ENCODE data around the gene DNAH2.

Gene DNAH2

DNA sequence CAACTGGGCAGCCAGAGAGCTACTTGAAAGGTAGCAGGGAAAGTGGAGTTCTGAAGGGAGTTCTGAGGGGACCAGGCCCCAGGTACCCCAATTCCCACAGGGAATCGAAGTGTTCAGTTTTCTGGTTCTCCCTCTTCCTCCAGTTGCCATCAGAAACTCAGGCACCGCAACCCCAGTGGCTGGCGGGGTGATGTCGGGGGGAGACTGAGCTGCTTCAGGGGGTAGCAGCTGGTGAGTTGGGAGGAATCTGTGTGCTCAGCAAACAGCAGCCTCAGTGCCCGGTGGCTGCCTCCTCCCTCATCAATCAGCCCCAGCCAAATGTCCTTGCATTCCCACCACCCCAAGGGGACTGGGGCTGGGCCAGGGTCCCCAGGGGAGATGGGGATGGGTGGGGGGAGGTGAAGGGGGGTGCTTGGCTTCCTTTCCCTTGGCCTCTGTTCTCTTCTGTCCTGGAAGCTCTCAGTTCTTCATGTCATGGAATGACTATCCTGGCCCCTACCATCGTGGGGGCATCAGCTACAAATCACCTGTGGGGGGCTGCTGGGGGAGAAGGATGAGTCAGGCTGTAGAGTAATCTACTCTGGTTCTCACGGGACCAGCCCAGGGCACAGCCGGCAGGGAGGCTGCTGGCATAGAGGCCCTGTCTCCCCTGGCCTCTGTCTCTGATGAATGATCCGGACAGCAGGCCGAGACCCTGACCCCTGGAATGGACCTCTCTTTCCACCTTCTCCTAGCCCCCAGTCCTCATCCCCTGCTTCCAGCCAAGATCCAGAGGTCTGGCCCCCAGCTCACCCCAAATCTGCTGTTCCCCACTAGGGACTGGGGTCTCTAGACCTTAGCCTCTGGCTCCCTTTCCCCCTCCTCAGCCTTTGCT is 2.6 kb upstream of the DNAH2 start:
- Histone ChIP-seq H3K4me2 (ENCODE audit: low read depth, low read length) (no peak overlapping the region), H2AFZ (ENCODE audit: low read length) (no peak overlapping the region), H3F3A (ENCODE audit: insufficient read depth, low read length) (no peaks in the 10 kb centered on the region), H3K4me1 (ENCODE audit: low read length) (peaks cover 6% of the 10 kb centered on the region; the same call in 1 of the 2 replicates), H3K9me2 (replicated peaks; ENCODE audit: insufficient read depth, low read length) (no peaks in the 10 kb centered on the region), H3K27me3 (replicated peaks; ENCODE audit: insufficient read depth, low read length) (peaks cover 91% of the 10 kb centered on the region), H4K20me1 (ENCODE audit: insufficient read depth, low read length) (no peaks in the 10 kb centered on the region), H3K36me3 (replicated peaks; ENCODE audit: insufficient read depth, low read length) (no peaks in the 10 kb centered on the region), H3K9me3 (replicated peaks; ENCODE audit: insufficient read depth, low read length) (no peaks in the 10 kb centered on the region), H3K27ac (ENCODE audit: low read length) (no peak overlapping the region), H3K9ac (ENCODE audit: low read length) (no peak overlapping the region), H3K4me3 (ENCODE audit: low read length) (no peak overlapping the region), H3K79me2 (ENCODE audit: low read length) (no peaks in the 10 kb centered on the region)
- TF ChIP-seq, protein P1, sequence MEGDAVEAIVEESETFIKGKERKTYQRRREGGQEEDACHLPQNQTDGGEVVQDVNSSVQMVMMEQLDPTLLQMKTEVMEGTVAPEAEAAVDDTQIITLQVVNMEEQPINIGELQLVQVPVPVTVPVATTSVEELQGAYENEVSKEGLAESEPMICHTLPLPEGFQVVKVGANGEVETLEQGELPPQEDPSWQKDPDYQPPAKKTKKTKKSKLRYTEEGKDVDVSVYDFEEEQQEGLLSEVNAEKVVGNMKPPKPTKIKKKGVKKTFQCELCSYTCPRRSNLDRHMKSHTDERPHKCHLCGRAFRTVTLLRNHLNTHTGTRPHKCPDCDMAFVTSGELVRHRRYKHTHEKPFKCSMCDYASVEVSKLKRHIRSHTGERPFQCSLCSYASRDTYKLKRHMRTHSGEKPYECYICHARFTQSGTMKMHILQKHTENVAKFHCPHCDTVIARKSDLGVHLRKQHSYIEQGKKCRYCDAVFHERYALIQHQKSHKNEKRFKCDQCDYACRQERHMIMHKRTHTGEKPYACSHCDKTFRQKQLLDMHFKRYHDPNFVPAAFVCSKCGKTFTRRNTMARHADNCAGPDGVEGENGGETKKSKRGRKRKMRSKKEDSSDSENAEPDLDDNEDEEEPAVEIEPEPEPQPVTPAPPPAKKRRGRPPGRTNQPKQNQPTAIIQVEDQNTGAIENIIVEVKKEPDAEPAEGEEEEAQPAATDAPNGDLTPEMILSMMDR (IDR thresholded peaks at IDR 0.05; ENCODE audit: low read length), result no peak
- TF ChIP-seq EZH2phosphoT487 (IDR thresholded peaks at IDR 0.05; ENCODE audit: low read length) (no peak), EZH2 (optimal IDR thresholded peaks at IDR 0.05; ENCODE audit: low read depth, low read length) (no peak)
- no peak for DNase-seq

- Histone ChIP-seq H3K79me2 (ENCODE audit: low read length) (no peaks in the 10 kb centered on the region), H3K4me3 (ENCODE audit: low read length) (0 out of 2 replicates have a peak overlapping the region, but pooled peaks have one; percentile 31), H3K9me2 (replicated peaks; ENCODE audit: insufficient read depth, low read length) (no peaks in the 10 kb centered on the region), H3K9ac (ENCODE audit: low read length) (no peak overlapping the region), H3K27me3 (replicated peaks; ENCODE audit: insufficient read depth, low read length) (peaks cover 97% of the 10 kb centered on the region), H4K20me1 (ENCODE audit: insufficient read depth, low read length) (no peaks in the 10 kb centered on the region), H2AFZ (ENCODE audit: low read length) (no peak overlapping the region), H3F3A (ENCODE audit: insufficient read depth, low read length) (no peaks in the 10 kb centered on the region), H3K27ac (ENCODE audit: low read length) (no peak overlapping the region), H3K4me2 (ENCODE audit: low read depth, low read length) (peak overlapping the region; percentile 79; the same call in 1 of the 2 replicates), H3K9me3 (replicated peaks; ENCODE audit: insufficient read depth, low read length) (no peaks in the 10 kb centered on the region), H3K36me3 (replicated peaks; ENCODE audit: insufficient read depth, low read length) (no peaks in the 10 kb centered on the region), H3K4me1 (ENCODE audit: low read length) (peaks cover 3% of the 10 kb centered on the region; the same call in 1 of the 2 replicates)
- no peak for DNase-seq
- no peak for TF ChIP-seq EZH2phosphoT487 (IDR thresholded peaks at IDR 0.05; ENCODE audit: low read length)
- TF ChIP-seq, protein P1 (IDR thresholded peaks at IDR 0.05; ENCODE audit: low read length), result no peak
- no peak for TF ChIP-seq EZH2 (optimal IDR thresholded peaks at IDR 0.05; ENCODE audit: low read depth, low read length)
Measured at GRCh38 chr17:7715936-7716886, 1.3 kb upstream of the DNAH2 start.

GRCh38 chr17:7717756-7718350 is 309 bp downstream of the DNAH2 start:
- Histone ChIP-seq H3F3A (ENCODE audit: insufficient read depth, low read length) (no peaks in the 10 kb centered on the region), H3K9me2 (replicated peaks; ENCODE audit: insufficient read depth, low read length) (no peaks in the 10 kb centered on the region), H3K36me3 (replicated peaks; ENCODE audit: insufficient read depth, low read length) (no peaks in the 10 kb centered on the region), H3K4me2 (ENCODE audit: low read depth, low read length) (peak overlapping the region; percentile 79; the same call in 1 of the 2 replicates), H3K9ac (ENCODE audit: low read length) (no peak overlapping the region), H4K20me1 (ENCODE audit: insufficient read depth, low read length) (no peaks in the 10 kb centered on the region), H3K79me2 (ENCODE audit: low read length) (no peaks in the 10 kb centered on the region), H3K27ac (ENCODE audit: low read length) (no peak overlapping the region), H2AFZ (ENCODE audit: low read length) (no peak overlapping the region), H3K27me3 (replicated peaks; ENCODE audit: insufficient read depth, low read length) (peaks cover 97% of the 10 kb centered on the region), H3K4me3 (ENCODE audit: low read length) (peak overlapping the region; percentile 31; the same call in 1 of the 2 replicates), H3K9me3 (replicated peaks; ENCODE audit: insufficient read depth, low read length) (no peaks in the 10 kb centered on the region), H3K4me1 (ENCODE audit: low read length) (peaks cover 3% of the 10 kb centered on the region; the same call in 1 of the 2 replicates)
- TF ChIP-seq, protein P1 (IDR thresholded peaks at IDR 0.05; ENCODE audit: low read length), result no peak
- TF ChIP-seq EZH2phosphoT487 (IDR thresholded peaks at IDR 0.05; ENCODE audit: low read length) (no peak), EZH2 (optimal IDR thresholded peaks at IDR 0.05; ENCODE audit: low read depth, low read length) (no peak)
- DNase-seq, result no peak

Measured in MM.1S (cell line).